H1 (cell line): ENCODE data around the gene INAFM1. TPM values are rescaled to one million over a fixed set of nuclear protein-coding genes. Genes with fewer than 3 reads are reported as not detected.

Source experiments
- CTCF ChIA-PET: fragments of 300-600 bp; sonication (Branson Sonifier 250); formaldehyde crosslinking; loops from one replicate; lab custom pipeline; 2021; ENCODE audit not compliant: partially characterized antibody; lab: Charles Lee
- POLR2A ChIA-PET: fragments of 300-600 bp; sonication (Branson Sonifier 250); formaldehyde crosslinking; loops from one replicate; lab custom pipeline; 2021; ENCODE audit warnings: inconsistent platforms; ENCODE audit not compliant: partially characterized antibody; lab: Charles Lee
- DNase-seq, 2 experiments: peaks; one replicate each; pipeline versions ENCODE4 v3.0.0 to v3.0.0-alpha.2; 2010 to 2022; ENCODE audit warnings: low spot score in 2 of 2, low read depth in 1 of 2, mixed read lengths in 1 of 2
- FAIRE-seq: peaks from 2 replicates; lab custom pipeline; 2011; peaks lifted over from hg19 to GRCh38; lab: Jason Lieb, UNC
- H2AFZ ChIP-seq: 2 replicates; pipeline ENCODE4 v1.8.1; 2012; ENCODE audit warnings: low read length, inconsistent platforms
- H2AK5ac ChIP-seq: 2 replicates; pipeline ENCODE4 v1.6.1; 2013; ENCODE audit warnings: low read depth, low read length
- H2BK120ac ChIP-seq: replicated peaks from 2 replicates; pipeline ENCODE3; 2013; ENCODE audit warnings: low read depth, low read length, inconsistent platforms
- H2BK12ac ChIP-seq: 2 replicates; pipeline ENCODE4 v1.6.1; 2013; ENCODE audit warnings: low read depth, low read length
- H2BK15ac ChIP-seq: 2 replicates; pipeline ENCODE4 v1.6.1; 2013; ENCODE audit warnings: low read length
- H2BK20ac ChIP-seq: 2 replicates; pipeline ENCODE4 v1.6.1; 2013; ENCODE audit warnings: low read length
- H2BK5ac ChIP-seq: 2 replicates; pipeline ENCODE4 v1.6.1; 2013; ENCODE audit warnings: low read depth, low read length
- H3K14ac ChIP-seq: 2 replicates; pipeline ENCODE4 v1.6.1; 2013; ENCODE audit warnings: inconsistent platforms; ENCODE audit not compliant: insufficient read length
- H3K18ac ChIP-seq: 2 replicates; pipeline ENCODE4 v1.6.1; 2013; ENCODE audit warnings: low read length; ENCODE audit errors: extremely low read depth
- H3K23ac ChIP-seq: 2 replicates; pipeline ENCODE4 v1.6.1; 2013; ENCODE audit warnings: inconsistent platforms; ENCODE audit not compliant: insufficient read length
- H3K23me2 ChIP-seq: 2 replicates; pipeline ENCODE4 v1.6.1; 2013; ENCODE audit warnings: low read depth, low read length
- H3K27ac ChIP-seq: 2 replicates; pipeline ENCODE4 v1.6.1; 2011; ENCODE audit warnings: low read depth, low read length, inconsistent platforms
- H3K27me3 ChIP-seq, 4 experiments: replicated peaks in 1 of 4; 1 replicate in 1 of 4; 2 replicates in 3 of 4; pipeline versions ENCODE4 v1.6.1 to v1.8.1; 2011 to 2013; ENCODE audit warnings: low read length in 3 of 4, mild to moderate bottlenecking in 3 of 4, inconsistent platforms in 2 of 4, mixed read lengths in 2 of 4, moderate library complexity in 1 of 4; ENCODE audit not compliant: control insufficient read depth in 3 of 4, insufficient read depth in 3 of 4; ENCODE audit errors: extremely low read depth in 1 of 4
- H3K36me3 ChIP-seq, 4 experiments: 2 replicates each; pipeline versions ENCODE4 v1.6.1 to v1.8.1; 2011 to 2013; ENCODE audit warnings: mild to moderate bottlenecking in 4 of 4, low read length in 3 of 4, moderate library complexity in 2 of 4, control low read depth in 1 of 4, inconsistent platforms in 1 of 4; ENCODE audit not compliant: insufficient read depth in 4 of 4, control insufficient read depth in 2 of 4
- H3K4ac ChIP-seq: replicated peaks from 2 replicates; pipeline ENCODE3; 2013; ENCODE audit warnings: low read length, low read depth, mixed read lengths, inconsistent platforms; ENCODE audit not compliant: insufficient read length
- H3K4me1 ChIP-seq, 4 experiments: replicated peaks in 1 of 4; 1 replicate in 1 of 4; 2 replicates in 3 of 4; pipeline versions ENCODE4 v1.6.1 to v1.8.1; 2011 to 2013; ENCODE audit warnings: low read length in 3 of 4, inconsistent platforms in 2 of 4, mixed read lengths in 1 of 4; ENCODE audit not compliant: insufficient read depth in 4 of 4, control insufficient read depth in 3 of 4
- H3K4me2 ChIP-seq, 2 experiments: 2 replicates each; pipeline versions ENCODE4 v1.6.1 to v1.8.1; 2011 to 2013; ENCODE audit warnings: low read depth in 2 of 2, low read length in 2 of 2, control low read depth in 1 of 2, inconsistent platforms in 1 of 2, mild to moderate bottlenecking in 1 of 2; ENCODE audit not compliant: insufficient read depth in 1 of 2
- H3K4me3 ChIP-seq, 4 experiments: fragments of 200-600, 300-600 bp in 1 of 4; sonication (generic), shearing (Covaris generic), sonication (Bioruptor Twin) in 1 of 4; 2 replicates each; pipeline versions ENCODE4 v1.5.1 to v1.8.1; 2011 to 2016; ENCODE audit warnings: low read length in 4 of 4, low read depth in 3 of 4, control low read depth in 2 of 4, inconsistent platforms in 2 of 4, mild to moderate bottlenecking in 2 of 4, mixed read lengths in 1 of 4, moderate library complexity in 1 of 4; ENCODE audit not compliant: insufficient read depth in 2 of 4; ENCODE audit errors: extremely low read depth in 1 of 4
- H3K56ac ChIP-seq: replicated peaks from 2 replicates; pipeline ENCODE3; 2013; ENCODE audit warnings: low read depth, mild to moderate bottlenecking, mixed read lengths, low read length, inconsistent platforms; ENCODE audit not compliant: insufficient read length
- H3K79me1 ChIP-seq: 2 replicates; pipeline ENCODE4 v1.6.1; 2013; ENCODE audit warnings: low read depth, low read length, control low read depth
- H3K79me2 ChIP-seq, 2 experiments: 2 replicates each; pipeline versions ENCODE4 v1.6.1 to v1.8.1; 2012 to 2013; ENCODE audit warnings: low read length in 2 of 2, mild to moderate bottlenecking in 2 of 2, inconsistent platforms in 1 of 2; ENCODE audit not compliant: insufficient read depth in 2 of 2, control insufficient read depth in 1 of 2
- H3K9ac ChIP-seq, 4 experiments: replicated peaks in 1 of 4; 1 replicate in 1 of 4; 2 replicates in 3 of 4; pipeline versions ENCODE4 v1.6.1 to v1.8.1; 2011 to 2013; ENCODE audit warnings: low read depth in 3 of 4, low read length in 3 of 4, control low read depth in 2 of 4, mild to moderate bottlenecking in 2 of 4, moderate library complexity in 2 of 4, inconsistent platforms in 1 of 4; ENCODE audit errors: extremely low read depth in 1 of 4
- H3K9me3 ChIP-seq, 2 experiments: 2 replicates each; pipeline versions ENCODE4 v1.6.1 to v1.8.1; 2012 to 2013; ENCODE audit warnings: mild to moderate bottlenecking in 2 of 2, moderate library complexity in 2 of 2, control low read depth in 1 of 2, inconsistent platforms in 1 of 2, low read depth in 1 of 2, low read length in 1 of 2, mixed read lengths in 1 of 2; ENCODE audit not compliant: insufficient read depth in 2 of 2
- H4K20me1 ChIP-seq, 2 experiments: replicated peaks in 1 of 2; 2 replicates each; pipeline versions ENCODE3 to v1.8.1; 2011 to 2013; ENCODE audit warnings: inconsistent platforms in 2 of 2, low read length in 2 of 2, mild to moderate bottlenecking in 1 of 2; ENCODE audit not compliant: insufficient read depth in 2 of 2, control insufficient read depth in 1 of 2
- H4K5ac ChIP-seq: 2 replicates; pipeline ENCODE4 v1.6.1; 2013; ENCODE audit warnings: low read length, low read depth, mixed read lengths, inconsistent platforms; ENCODE audit not compliant: insufficient read length
- H4K8ac ChIP-seq: 2 replicates; pipeline ENCODE4 v1.8.0; 2013; ENCODE audit warnings: mild to moderate bottlenecking, moderate library complexity, low read length, inconsistent platforms; ENCODE audit not compliant: insufficient read depth; ENCODE audit errors: extremely low read depth
- H4K91ac ChIP-seq: replicated peaks from 2 replicates; pipeline ENCODE3; 2013; ENCODE audit warnings: low read length, mixed read lengths, inconsistent platforms; ENCODE audit not compliant: insufficient read length
- HDAC2 ChIP-seq, 2 experiments: fragments of 300-600 bp in 1 of 2; sonication (generic) in 1 of 2; IDR thresholded peaks; 2 replicates each; pipeline ENCODE4 v1.6.1; 2011 to 2012; ENCODE audit warnings: low read depth in 2 of 2, low read length in 2 of 2, mild to moderate bottlenecking in 2 of 2, moderate library complexity in 2 of 2, borderline replicate concordance in 1 of 2, inconsistent platforms in 1 of 2
- SP4 ChIP-seq: IDR thresholded peaks from 2 replicates; pipeline ENCODE4 v1.6.1; 2012; ENCODE audit warnings: low read length, inconsistent platforms
- ZNF274 ChIP-seq: IDR thresholded peaks from 2 replicates; pipeline ENCODE4 v1.7.0; 2012; ENCODE audit warnings: low read length, borderline replicate concordance; ENCODE audit errors: extremely low read depth
- WGBS, 2 experiments: shearing (Covaris generic) in 1 of 2; methylation state at CpG; one replicate each; pipeline versions ENCODE4 v1.1.6 to v1.1.7; 2013 to 2015; ENCODE audit warnings: low lambda C conversion rate in 2 of 2, mixed read lengths in 2 of 2, inconsistent platforms in 1 of 2, low coverage in 1 of 2, missing lambda C conversion rate in 1 of 2; ENCODE audit not compliant: insufficient replicate concordance in 2 of 2, insufficient coverage in 1 of 2, insufficient read length in 1 of 2; ENCODE audit errors: extremely low coverage in 1 of 2, missing lambda C conversion rate in 1 of 2; 5-methylcytosine and 5-hydroxymethylcytosine counted together
- polyA plus RNA-seq, 7 experiments: library from polyadenylated mRNA; depleted of rRNA in 3 of 7; stranded (reverse) in 5 of 7; unstranded in 2 of 7; fragments of >200 nt in 5 of 7; fragments of 200-250 nt in 2 of 7; gene quantifications; 1 replicate in 5 of 7; 2 replicates in 1 of 7; 4 replicates in 1 of 7; pipeline versions ENCODE4 v1.2.1 to v1.2.3, GENCODE V29; 2011 to 2013; ENCODE audit warnings: missing spikeins in 2 of 7, mixed read lengths in 2 of 7
- total RNA-seq: library from RNA; stranded (reverse); fragmentation: NEBNext Ultra II Directional; extraction: Animal tissue kit (Norgen Biotek cat#: 25700); gene quantifications from 2 replicates; pipeline ENCODE4 v1.2.1, GENCODE V29; 2021

INAFM1 gene
- total and polyA plus RNA-seq, 2 of the 8 experiments (the other 6 are each of a cell fraction or from before 2014, with no cell fraction given), result 2.6 to 3.4 TPM

- H3K79me2 ChIP-seq, result no peaks in the 10 kb centered on the region
- no peak overlapping the region for H2AK5ac ChIP-seq
- H3K27ac ChIP-seq, result no peak overlapping the region
- H3K4me3 ChIP-seq, result no peak overlapping the region
- no peak overlapping the region for H2BK15ac ChIP-seq
- no peak overlapping the region for H2BK12ac ChIP-seq
- no peak overlapping the region for H3K56ac ChIP-seq
- H2BK20ac ChIP-seq, result no peak overlapping the region
- POLR2A ChIA-PET, result interaction anchor here (0.9 to 1.3 kb wide), 2 partner anchors 9 kb away, joined by 3 to 5 read pairs; partner anchors contain the start of gene INAFM1
- H4K91ac ChIP-seq, result no peak overlapping the region
- no peaks in the 10 kb centered on the region for H3K4me1 ChIP-seq
- WGBS, 2 experiments, result 85% methylated on average over 10 of the region's 10 CpGs; no CpG with 5 or more reads in 1 of the 2 experiments
- no peaks in the 10 kb centered on the region for H3K9me3 ChIP-seq
- H2AFZ ChIP-seq, result no peak overlapping the region
- no peak overlapping the region for H3K23ac ChIP-seq
- no peak overlapping the region for H3K9ac ChIP-seq
- H3K23me2 ChIP-seq, result no peaks in the 10 kb centered on the region
- CTCF ChIA-PET, result interaction anchor here (0.7 to 7.2 kb wide), 5 partner anchors 8 to 149 kb away, joined by 4 to 90 read pairs (median 8); no protein-coding TSS in a partner anchor
- no peak overlapping the region for H3K14ac ChIP-seq
- DNase-seq (no peak), FAIRE-seq (no peak)
- H2BK120ac ChIP-seq, result no peak overlapping the region
- H3K18ac ChIP-seq, result no peak overlapping the region
- H3K27me3 ChIP-seq, result no peaks in the 10 kb centered on the region; a peak in 1 of 7 replicates
- no peak overlapping the region for H4K5ac ChIP-seq
- no peak overlapping the region for H3K4ac ChIP-seq
- H4K20me1 ChIP-seq, result no peaks in the 10 kb centered on the region
- no peak overlapping the region for H4K8ac ChIP-seq
- TF ChIP-seq ZNF274, result no peak
- TF ChIP-seq SP4, result no peak
- no peak for TF ChIP-seq HDAC2 (IDR thresholded peaks at IDR 0.05; ENCODE audit: borderline replicate concordance in 1 of 2, low read depth in 2 of 2, low read length in 2 of 2)
- H3K4me2 ChIP-seq, result no peak overlapping the region
- no peak overlapping the region for H2BK5ac ChIP-seq
- H3K79me1 ChIP-seq, result no peaks in the 10 kb centered on the region
- no peaks in the 10 kb centered on the region for H3K36me3 ChIP-seq
These were observed 8.8 kb downstream of the INAFM1 start for GRCh38 chr19:47283405-47284059.
